Hepatocyte (in vitro differentiated cells): Measurements from ENCODE around the gene CHST8.

Experiments
- CTCF ChIP-seq: fragments of 200-600 bp; sonication (generic); IDR thresholded peaks from 2 replicates; pipeline ENCODE4 v1.5.1; 2016; ENCODE audit warnings: antibody characterized with exemption, mild to moderate bottlenecking; ENCODE audit not compliant: poor library complexity
- EZH2 ChIP-seq: fragments of 200-600 bp; sonication (generic); IDR thresholded peaks from 2 replicates; pipeline ENCODE4 v1.6.1; 2016; ENCODE audit warnings: antibody characterized with exemption, mild to moderate bottlenecking, borderline replicate concordance
- EZH2phosphoT487 ChIP-seq: fragments of 200-600 bp; sonication (generic); IDR thresholded peaks from one replicate; pipeline ENCODE4 v1.6.1; 2018; ENCODE audit warnings: antibody characterized with exemption, mild to moderate bottlenecking, low read depth, moderate library complexity; ENCODE audit not compliant: unreplicated experiment, severe bottlenecking

- TF ChIP-seq EZH2 (no peak), EZH2phosphoT487 (no peak), CTCF (no peak)
Measured at GRCh38 chr19:33723512-33723911, 101.8 kb downstream of the CHST8 start.
